HepG2 (cell line): ENCODE results near the gene IRF2. TPM values are rescaled to one million over a fixed set of nuclear protein-coding genes. Genes with fewer than 3 reads are reported as not detected.

Experiments
- CSRNP2 ChIP-seq: sonication (generic); formaldehyde crosslinking; conservative IDR thresholded peaks from 2 replicates; pipeline ENCODE4 v1.8.0; 2022; ENCODE audit warnings: low read depth, missing genetic modification reagents
- GZF1 ChIP-seq: sonication (generic); formaldehyde crosslinking; IDR thresholded peaks from 2 replicates; pipeline ENCODE4 v1.5.1; 2020; ENCODE audit warnings: mild to moderate bottlenecking, missing genetic modification reagents
- IRF2 ChIP-seq: IDR thresholded peaks from 2 replicates; pipeline ENCODE4 v1.6.1; 2018; ENCODE audit warnings: missing genetic modification reagents, missing compliant biosample characterization
- NCOR1 ChIP-seq: fragments of 200-600 bp; sonication (generic); IDR thresholded peaks from 2 replicates; pipeline ENCODE4 v1.7.0; 2017; ENCODE audit warnings: antibody characterized with exemption, low read length, borderline replicate concordance
- ONECUT2 ChIP-seq: sonication (generic); formaldehyde crosslinking; IDR thresholded peaks from 2 replicates; pipeline ENCODE4 v1.4.0; 2020; ENCODE audit warnings: missing genetic modification reagents
- PAWR ChIP-seq: sonication (generic); formaldehyde crosslinking; IDR thresholded peaks from 2 replicates; pipeline ENCODE4 v1.4.0; 2020; ENCODE audit warnings: missing genetic modification reagents, mild to moderate bottlenecking, borderline replicate concordance
- PAXIP1 ChIP-seq: sonication (generic); formaldehyde crosslinking; conservative IDR thresholded peaks from 2 replicates; pipeline ENCODE4 v1.4.0; 2020; ENCODE audit warnings: mild to moderate bottlenecking, missing genetic modification reagents, moderate library complexity
- SSRP1 ChIP-seq: IDR thresholded peaks from 2 replicates; pipeline ENCODE4 v1.6.1; 2016; ENCODE audit warnings: control low read depth
- STAG1 ChIP-seq: sonication (generic); formaldehyde crosslinking; IDR thresholded peaks from 2 replicates; pipeline ENCODE4 v1.4.0; 2020; ENCODE audit warnings: missing genetic modification reagents
- TOPORS ChIP-seq: sonication (generic); formaldehyde crosslinking; IDR thresholded peaks from 2 replicates; pipeline ENCODE4 v1.8.0; 2023; ENCODE audit warnings: mild to moderate bottlenecking, missing genetic modification reagents
- ZBTB8A ChIP-seq: sonication (generic); formaldehyde crosslinking; IDR thresholded peaks from 2 replicates; pipeline ENCODE4 v1.4.0; 2020; ENCODE audit warnings: mild to moderate bottlenecking, low read depth, missing genetic modification reagents, borderline replicate concordance
- ZHX2 ChIP-seq, 2 experiments: sonication (generic) in 1 of 2; formaldehyde crosslinking in 1 of 2; IDR thresholded peaks; 2 replicates each; pipeline versions ENCODE4 v1.6.1 to v1.9.0; 2014 to 2022; ENCODE audit warnings: antibody characterized with exemption in 1 of 2, borderline replicate concordance in 1 of 2, inconsistent platforms in 1 of 2, low read depth in 1 of 2, missing genetic modification reagents in 1 of 2
- ZNF282 ChIP-seq: fragments of 450-650 bp; IDR thresholded peaks from 2 replicates; pipeline ENCODE4 v1.6.1; 2018; ENCODE audit not compliant: partially characterized antibody
- ZNF335 ChIP-seq: sonication (generic); formaldehyde crosslinking; IDR thresholded peaks from 2 replicates; pipeline ENCODE4 v1.4.0; 2020; ENCODE audit warnings: missing genetic modification reagents
- ZNF577 ChIP-seq: sonication (generic); formaldehyde crosslinking; IDR thresholded peaks from 2 replicates; pipeline ENCODE4 v1.4.0; 2020; ENCODE audit warnings: mild to moderate bottlenecking, low read depth, missing genetic modification reagents, borderline replicate concordance
- polyA plus RNA-seq, 8 experiments: library from polyadenylated mRNA; depleted of rRNA in 3 of 8; stranded (reverse) in 7 of 8; unstranded in 1 of 8; fragments of >200 nt; fragmentation: Illumina TruSeq in 4 of 8; extraction: Trizol in 4 of 8; gene quantifications; 2 replicates each; pipeline versions ENCODE4 v1.2.1 to v1.2.3, GENCODE V29; 2011 to 2016; ENCODE audit warnings: low read depth in 4 of 8, missing spikeins in 1 of 8, mixed read lengths in 1 of 8; ENCODE audit not compliant: insufficient read depth in 1 of 8
- total RNA-seq, 5 experiments: library from RNA; depleted of rRNA; stranded (reverse); fragments of >200 nt; fragmentation: Illumina TruSeq; extraction: Trizol; gene quantifications; 2 replicates each; pipeline ENCODE4 v1.2.3, GENCODE V29; 2016; ENCODE audit warnings: low read depth in 1 of 5

Gene IRF2
- total and polyA plus RNA-seq, 2 of the 13 experiments (the other 11 are each of a cell fraction or from before 2014, with no cell fraction given) = 15.5 to 28.8 TPM

- no peak for TF ChIP-seq ZHX2 (IDR thresholded peaks at IDR 0.05; ENCODE audit: low read depth)
- TF ChIP-seq ZHX2 (CRISPR knock-in tag; IDR thresholded peaks at IDR 0.05; ENCODE audit: borderline replicate concordance) = no peak
- TF ChIP-seq STAG1 (CRISPR knock-in tag) = 0 out of 2 replicates have a peak, but pooled peaks have one; percentile 23
- peak; percentile 62 for TF ChIP-seq ONECUT2 (CRISPR knock-in tag)
- TF ChIP-seq SSRP1 (CRISPR knock-in tag) = no peak
- 0 out of 2 replicates have a peak, but pooled peaks have one; percentile 32 for TF ChIP-seq ZBTB8A (CRISPR knock-in tag)
- TF ChIP-seq PAWR (CRISPR knock-in tag) = no peak
- no peak for TF ChIP-seq ZNF577
- peak; percentile 42; the same call in 1 of the 2 replicates for TF ChIP-seq PAXIP1 (CRISPR knock-in tag)
- TF ChIP-seq NCOR1 = peak; percentile 54; the same call in 1 of the 2 replicates
- TF ChIP-seq CSRNP2 (CRISPR knock-in tag) = no peak
- no peak for TF ChIP-seq ZNF282
- 0 out of 2 replicates have a peak, but pooled peaks have one; percentile 20 for TF ChIP-seq GZF1
- TF ChIP-seq IRF2 = no peak
- TF ChIP-seq ZNF335 (CRISPR knock-in tag) = no peak
- TF ChIP-seq TOPORS (CRISPR knock-in tag) = 0 out of 2 replicates have a peak, but pooled peaks have one; percentile 7
Observed at GRCh38 chr4:184471881-184472613, 2.3 kb downstream of the IRF2 start (continued).
